ENCODE results near the gene HBE1.
"Not testable (repeated sequence)": the region's sequence is repeated elsewhere in the genome, so short reads cannot be mapped to it uniquely, and the experiment has no call there.

Gene HBE1

DNA sequence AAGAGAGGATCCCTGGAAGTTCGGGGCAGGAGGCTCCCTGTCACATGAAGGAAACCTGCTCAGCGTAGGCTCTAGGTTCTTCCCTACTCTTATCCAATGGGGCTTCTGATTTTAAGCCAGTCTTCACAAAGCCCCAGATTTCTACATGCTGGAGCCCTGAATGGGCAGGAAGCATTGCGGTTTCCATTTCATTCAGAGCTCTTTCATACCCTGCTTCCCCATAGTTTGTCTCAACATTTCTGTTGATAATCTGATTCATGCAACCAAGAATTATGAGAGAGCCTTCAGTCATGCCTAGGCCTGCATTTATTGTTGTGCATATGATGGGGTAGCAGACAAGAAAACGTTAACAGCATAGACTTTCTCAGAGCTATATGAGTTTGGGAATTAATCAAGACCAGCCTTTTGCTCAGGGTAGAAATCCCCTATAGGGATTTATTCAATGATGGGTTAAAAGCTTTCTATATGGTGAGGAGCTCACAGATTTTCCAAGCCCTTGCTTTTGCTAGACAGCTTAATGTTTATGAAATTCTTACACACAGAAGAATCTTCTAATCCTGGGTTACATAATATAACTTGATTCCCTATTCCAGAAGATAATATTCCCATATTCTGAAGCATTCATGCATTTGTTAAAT, 16.1 kb upstream of the HBE1 start:
- DNase-seq (ENCODE audit: low read depth in 2 of 2) = no peak

DNA sequence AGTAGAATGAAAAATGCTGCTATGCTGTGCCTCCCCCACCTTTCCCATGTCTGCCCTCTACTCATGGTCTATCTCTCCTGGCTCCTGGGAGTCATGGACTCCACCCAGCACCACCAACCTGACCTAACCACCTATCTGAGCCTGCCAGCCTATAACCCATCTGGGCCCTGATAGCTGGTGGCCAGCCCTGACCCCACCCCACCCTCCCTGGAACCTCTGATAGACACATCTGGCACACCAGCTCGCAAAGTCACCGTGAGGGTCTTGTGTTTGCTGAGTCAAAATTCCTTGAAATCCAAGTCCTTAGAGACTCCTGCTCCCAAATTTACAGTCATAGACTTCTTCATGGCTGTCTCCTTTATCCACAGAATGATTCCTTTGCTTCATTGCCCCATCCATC, 14.9 kb upstream of the HBE1 start:
- no peak for DNase-seq (ENCODE audit: low read depth in 2 of 2)

DNA sequence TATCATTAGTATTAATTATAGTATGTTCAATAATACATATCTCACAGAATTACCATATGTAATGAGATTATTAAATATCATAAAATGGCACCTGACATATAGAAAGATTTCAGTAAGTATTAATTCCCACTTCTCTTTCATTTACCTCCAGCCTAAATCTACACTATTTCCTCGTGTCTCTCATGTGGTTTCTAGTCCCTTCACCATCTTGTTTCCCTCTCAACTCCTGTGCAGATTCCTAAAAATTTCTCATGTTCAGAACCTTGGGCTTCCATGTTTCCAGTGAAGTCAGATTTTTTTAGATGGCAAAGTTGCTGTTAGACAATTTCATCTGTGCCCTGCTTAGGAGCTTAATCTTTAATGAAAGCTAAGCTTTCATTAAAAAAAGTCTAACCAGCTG, 14.1 kb upstream of the HBE1 start:
- DNase-seq (ENCODE audit: low read depth in 2 of 2) = no peak

DNA sequence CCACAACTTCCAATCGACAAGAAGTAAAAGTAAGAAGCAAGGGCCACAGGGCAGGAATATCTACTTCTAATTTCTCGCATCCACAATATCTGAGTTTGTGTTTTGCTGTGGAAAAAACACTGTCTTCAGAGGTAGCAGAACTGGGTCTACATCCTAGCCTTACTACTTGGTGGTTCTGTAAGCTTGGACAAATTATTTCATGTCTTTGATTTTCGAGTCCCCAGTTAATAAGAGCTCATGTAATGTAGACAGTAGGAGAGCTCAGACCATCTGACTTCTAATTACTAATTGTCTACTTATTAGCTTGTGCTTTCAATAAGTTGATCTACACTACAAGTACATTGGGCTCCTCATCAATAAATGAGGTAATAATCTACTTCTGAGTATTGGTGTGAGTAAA, 13.3 kb upstream of the HBE1 start:
- no peak for DNase-seq (ENCODE audit: low read depth in 2 of 2)

DNA sequence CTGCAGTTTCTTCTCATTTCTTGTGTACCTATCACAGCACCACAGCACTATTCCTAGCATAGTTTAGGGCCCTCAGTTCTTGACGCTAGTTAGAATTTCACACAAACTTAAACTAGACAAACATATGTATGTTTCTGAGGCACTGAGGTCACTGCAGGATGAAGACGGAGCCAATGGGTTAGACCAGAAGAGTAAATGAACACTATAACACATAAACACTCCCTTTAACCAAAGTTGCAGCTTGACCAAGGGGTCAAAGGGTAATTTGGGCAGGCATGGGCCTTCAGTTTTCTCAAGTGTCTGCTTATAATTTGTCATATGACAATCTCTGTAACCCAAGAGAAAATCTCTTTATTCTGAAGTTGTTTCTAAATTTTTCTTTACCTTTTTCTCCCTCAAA, 12.9 kb upstream of the HBE1 start:
- DNase-seq (ENCODE audit: low read depth in 2 of 2) = no peak

DNA sequence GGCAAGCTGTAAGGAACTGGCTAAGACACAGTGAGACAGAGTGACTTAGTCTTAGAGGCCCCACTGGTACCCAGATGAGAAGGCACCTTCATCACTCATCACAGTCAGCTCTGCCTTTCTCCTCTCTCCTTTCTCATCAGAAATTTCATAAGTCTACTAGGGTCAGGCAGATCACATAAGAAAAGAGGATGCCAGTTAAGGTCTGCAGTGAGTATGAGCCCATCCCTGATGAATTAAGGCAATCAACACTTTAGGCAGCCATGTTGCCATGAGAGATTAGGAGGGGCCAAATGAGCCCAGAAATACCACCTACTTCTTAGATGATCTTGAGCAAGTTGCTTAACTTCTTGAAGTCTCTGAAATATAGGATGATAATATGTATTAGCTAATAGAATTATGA, 11.9 kb upstream of the HBE1 start:
- no peak for DNase-seq (ENCODE audit: low read depth in 2 of 2)

DNA sequence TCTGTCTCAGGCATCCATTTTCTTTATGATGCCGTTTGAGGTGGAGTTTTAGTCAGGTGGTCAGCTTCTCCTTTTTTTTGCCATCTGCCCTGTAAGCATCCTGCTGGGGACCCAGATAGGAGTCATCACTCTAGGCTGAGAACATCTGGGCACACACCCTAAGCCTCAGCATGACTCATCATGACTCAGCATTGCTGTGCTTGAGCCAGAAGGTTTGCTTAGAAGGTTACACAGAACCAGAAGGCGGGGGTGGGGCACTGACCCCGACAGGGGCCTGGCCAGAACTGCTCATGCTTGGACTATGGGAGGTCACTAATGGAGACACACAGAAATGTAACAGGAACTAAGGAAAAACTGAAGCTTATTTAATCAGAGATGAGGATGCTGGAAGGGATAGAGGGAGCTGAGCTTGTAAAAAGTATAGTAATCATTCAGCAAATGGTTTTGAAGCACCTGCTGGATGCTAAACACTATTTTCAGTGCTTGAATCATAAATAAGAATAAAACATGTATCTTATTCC, 10.9 kb upstream of the HBE1 start:
- DNase-seq (ENCODE audit: low read depth in 2 of 2) = no peak

DNA sequence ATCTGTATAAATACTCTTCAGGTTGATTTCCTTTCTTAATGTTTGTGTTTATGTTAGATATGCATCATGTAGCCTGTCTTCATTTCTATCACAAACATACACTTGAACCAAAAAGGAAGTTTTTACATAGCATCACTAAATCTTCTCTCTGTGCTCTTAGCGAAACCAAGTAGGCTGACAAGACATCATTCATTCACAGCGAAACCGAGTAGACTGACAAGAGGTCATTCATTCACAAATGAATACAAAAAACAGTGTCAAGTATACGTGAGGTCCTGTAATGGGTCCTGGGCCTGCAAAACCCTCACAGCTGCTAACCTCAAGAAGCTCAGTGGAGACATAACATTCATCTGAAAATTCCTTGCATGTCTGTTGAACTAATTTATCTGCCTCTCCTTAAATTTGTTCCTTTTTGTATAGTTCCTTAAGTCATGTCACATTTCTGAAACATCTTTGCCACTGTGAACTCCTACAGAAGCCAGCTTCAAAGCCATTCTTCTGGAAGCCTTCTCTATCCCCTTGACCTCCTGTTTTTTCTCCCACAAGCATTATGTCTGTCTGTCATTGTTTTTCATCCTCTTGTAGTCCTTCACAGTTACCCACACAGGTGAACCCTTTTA, 9.8 kb upstream of the HBE1 start:
- no peak for DNase-seq (ENCODE audit: low read depth in 2 of 2)

DNA sequence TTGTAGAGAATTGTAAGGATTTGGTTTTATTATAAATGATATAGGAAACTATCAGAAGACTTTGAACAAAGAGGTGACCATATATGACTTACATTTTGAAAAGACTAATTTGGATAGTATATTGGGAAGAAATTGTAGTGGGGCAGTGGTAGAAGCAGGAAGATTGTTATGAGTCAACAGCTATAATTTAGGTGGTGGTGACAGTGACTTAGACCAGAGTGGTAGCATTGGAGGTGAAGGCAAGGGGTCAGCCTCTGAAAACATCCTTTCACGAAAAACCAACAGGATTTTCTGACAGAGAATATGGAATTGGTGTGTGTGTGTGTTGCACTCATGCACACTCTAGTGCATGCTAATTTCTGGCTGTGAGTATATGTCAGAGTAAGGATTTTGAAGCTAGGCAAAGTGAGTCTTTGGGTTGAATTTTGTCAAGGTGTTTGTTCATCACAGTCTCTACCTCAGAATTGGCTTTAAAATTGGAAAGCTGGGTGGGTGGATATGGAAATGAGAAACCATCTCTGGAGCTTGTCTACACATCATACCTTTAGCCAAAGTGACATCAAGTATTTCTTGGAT, 8.2 kb upstream of the HBE1 start:
- no peak for DNase-seq (ENCODE audit: low read depth in 2 of 2)

DNA sequence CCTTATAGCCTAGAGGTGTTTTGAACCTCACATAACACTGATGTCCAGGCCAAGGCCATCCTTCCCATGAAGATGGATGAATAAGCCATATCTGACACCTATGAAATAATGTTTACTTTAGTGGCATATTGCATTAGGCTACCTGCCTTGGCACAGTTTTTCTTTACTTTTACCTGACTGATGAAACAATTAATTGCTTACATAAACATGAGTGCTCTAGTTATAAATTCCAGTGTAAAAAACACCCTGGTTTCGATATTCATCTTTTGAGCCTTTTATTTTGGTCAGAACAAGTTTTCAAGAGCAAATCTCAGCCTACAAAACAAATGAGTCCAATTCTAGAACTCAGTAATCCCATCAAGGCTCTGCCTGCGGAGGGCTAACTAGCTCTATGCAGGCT, 7.0 kb upstream of the HBE1 start:
- DNase-seq (ENCODE audit: low read depth in 2 of 2) = no peak

DNA sequence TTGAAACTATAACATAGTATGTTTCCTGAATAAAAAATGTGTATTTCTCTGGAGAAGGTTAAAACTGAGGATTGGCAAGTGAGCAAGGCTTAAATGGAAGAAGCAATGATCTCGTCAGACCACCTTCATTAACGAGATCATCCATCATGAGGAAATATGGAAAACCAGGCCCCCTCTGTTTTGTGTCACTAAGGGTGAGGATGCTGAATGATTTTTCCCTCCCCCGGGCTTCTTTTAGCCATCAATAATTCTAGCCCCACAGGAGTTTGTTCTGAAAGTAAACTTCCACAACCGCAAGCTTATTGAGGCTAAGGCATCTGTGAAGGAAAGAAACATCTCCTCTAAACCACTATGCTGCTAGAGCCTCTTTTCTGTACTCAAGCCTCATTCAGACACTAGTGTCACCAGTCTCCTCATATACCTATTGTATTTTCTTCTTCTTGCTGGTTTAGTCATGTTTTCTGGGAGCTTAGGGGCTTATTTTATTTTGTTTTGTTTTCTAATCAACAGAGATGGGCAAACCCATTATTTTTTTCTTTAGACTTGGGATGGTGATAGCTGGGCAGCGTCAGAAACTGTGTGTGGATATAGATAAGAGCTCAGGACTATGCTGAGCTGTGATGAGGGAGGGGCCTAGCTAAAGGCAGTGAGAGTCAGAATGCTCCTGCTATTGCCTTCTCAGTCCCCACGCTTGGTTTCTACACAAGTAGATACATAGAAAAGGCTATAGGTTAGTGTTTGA, 5.8 kb upstream of the HBE1 start:
- DNase-seq (ENCODE audit: low read depth in 2 of 2) = no peak

DNA sequence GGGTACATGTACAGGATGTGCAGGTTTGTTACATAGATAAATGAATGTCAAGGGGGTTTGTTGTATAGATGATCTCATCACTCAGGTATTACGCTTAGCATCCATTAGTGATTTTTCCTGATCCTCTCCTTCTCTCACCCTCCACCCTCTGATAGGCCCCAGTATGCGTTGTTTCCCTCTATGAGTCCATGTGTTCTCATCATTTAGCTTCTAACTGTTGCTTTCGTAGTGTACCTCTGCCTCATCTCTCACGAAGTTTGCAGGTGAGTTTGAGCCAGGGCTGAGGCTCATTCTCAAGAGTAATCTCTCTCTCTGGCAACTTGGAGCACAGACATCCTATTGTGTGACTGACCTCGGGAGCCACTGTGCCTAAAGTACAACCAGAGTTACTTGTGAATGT, 4.7 kb upstream of the HBE1 start:
- no peak for DNase-seq (ENCODE audit: low read depth in 2 of 2)

DNA sequence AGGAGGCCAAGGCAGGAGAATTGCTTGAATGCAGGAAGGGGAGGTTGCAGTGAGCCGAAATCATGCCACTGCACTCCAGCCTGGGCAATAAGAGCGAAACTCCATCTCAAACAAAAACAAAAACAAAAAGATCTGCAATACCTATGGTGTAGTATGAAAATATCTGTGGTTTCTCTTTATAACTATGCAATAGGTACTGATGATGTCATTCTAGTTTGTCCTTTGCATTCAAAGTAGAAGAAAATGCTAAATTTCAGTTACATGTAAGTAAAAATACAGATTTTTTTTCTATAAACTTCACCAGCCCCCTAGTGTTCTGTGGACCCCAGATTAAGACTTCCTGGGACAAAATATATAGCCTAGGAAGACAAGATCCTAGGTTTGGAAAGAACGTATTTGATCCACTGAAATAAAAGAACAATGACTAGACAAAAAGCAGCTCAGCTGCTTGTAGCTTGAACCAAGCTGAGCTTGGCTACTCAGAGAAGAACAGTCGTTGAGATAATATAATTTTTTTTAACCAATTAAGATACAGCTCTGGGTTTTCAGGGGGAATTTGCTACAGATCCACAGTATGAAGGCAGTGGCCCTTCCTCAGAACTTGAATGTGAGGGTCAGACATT, 2.8 kb upstream of the HBE1 start:
- no peak for DNase-seq (ENCODE audit: low read depth in 2 of 2)

DNA sequence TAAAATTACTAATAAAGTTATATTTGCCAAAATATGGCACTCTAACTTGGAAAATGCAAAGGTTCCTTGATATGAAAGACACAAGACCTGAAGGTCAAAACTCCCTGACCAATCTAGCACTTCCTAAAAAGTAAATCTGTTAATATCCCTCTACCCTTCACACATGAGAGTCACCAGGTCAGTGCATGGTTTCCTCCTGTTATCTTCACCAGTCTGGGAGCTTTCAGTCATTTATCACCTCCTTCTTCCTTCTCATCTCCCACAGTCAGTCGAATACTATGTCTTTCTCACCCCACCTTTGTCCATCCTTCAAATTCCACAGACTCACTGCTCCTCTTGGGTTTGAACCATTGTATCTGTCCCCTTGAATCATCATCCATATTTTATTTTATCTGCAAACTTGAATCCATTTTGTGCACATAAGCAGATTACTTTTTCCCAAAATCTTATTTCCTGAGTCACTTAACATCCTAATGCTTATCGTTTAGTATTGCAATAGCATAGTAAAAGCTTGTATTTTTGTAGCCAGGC, 2.6 kb downstream of the HBE1 start:
- DNase-seq (ENCODE audit: low read depth in 2 of 2) = no peak

DNA sequence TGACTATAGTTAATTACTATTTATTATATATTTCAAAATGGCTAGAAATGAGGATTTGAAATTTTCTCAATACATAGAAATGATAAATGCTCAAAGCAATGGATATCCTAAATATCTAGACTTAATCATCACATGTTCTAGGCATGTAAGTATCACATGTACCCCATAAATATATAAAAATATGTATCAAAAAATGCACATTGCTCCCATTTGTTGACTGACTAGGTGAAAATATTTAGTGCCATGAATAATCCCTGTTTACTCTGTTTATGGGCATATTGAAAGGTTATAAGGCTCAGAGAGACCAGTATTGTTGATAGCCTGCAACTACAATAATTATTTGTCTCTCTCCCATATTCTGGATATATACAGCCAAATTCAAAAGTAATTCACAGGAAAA, 3.1 kb downstream of the HBE1 start:
- no peak for DNase-seq (ENCODE audit: low read depth in 2 of 2)

DNA sequence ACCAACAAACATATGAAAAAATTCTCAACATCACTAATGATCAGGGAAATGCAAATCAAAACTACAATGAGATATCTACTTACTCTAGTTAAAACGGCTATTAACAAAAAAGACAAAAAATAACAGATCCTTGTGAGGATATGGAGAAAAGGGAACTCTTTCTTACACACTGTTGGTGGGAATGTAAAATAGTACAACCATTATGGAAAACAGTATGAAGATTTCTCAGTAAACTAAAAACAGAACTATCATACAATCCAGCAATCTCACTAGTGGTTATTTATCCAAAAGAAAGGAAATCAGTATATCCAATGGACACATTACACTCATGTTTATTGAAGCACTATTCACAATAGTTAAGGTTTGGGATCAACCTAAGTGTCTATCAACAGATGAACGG, 3.9 kb downstream of the HBE1 start:
- DNase-seq (ENCODE audit: low read depth in 2 of 2) = no peak

DNA sequence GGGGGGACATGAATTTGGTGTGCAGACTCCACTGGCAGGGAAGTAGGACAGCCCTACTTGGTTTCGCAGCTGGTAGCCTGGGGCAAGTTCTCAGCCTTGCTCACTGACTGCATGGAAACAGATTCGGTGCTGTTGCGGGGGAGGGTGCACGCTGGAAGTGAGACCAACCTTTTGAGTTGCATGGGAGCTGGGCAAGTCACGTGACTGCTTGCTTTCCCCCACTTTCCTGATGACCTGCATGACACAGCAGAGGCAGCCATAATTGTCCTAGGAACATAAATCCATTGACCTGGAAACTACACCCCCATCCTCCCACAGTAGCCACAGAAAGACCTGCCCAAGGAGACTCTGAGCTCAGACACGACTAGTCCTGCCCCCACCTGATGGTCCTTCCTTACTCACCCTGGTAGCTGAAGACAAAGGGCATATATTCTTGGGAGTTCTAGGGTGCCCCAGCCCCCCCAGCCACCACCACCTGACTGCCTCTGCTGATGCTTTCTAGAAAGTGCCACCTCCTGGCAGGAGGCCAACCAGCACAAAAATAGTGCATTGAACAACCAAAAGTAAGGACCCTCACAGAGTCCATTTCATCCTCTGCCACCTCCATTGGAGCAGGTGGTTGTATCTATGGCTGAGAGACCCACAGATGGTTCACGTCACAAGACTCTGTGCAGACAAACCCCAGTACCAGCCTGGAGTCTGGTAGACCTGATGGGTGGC, 11.0 kb downstream of the HBE1 start:
- no peak for DNase-seq (ENCODE audit: low read depth in 2 of 2)

DNA sequence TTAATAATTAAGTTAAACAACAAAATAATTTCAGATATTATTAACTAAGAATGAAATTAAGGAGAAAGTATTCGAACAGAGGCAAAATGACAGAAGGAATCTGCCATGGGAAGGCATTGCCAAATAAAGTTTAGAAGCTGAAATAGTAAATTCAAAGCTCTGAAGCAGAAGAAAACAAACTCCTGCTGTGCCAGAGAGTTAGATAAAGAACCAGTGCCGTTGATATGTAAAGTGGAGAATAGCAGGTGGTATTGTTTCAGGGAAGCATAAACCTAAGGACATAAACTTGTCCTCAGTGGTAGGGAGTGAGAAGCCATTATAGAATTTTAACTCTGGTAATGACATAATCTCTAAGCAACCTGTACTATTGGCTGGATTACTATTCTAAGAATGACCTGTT, 12.4 kb downstream of the HBE1 start:
- DNase-seq (ENCODE audit: low read depth in 2 of 2) = no peak

DNA sequence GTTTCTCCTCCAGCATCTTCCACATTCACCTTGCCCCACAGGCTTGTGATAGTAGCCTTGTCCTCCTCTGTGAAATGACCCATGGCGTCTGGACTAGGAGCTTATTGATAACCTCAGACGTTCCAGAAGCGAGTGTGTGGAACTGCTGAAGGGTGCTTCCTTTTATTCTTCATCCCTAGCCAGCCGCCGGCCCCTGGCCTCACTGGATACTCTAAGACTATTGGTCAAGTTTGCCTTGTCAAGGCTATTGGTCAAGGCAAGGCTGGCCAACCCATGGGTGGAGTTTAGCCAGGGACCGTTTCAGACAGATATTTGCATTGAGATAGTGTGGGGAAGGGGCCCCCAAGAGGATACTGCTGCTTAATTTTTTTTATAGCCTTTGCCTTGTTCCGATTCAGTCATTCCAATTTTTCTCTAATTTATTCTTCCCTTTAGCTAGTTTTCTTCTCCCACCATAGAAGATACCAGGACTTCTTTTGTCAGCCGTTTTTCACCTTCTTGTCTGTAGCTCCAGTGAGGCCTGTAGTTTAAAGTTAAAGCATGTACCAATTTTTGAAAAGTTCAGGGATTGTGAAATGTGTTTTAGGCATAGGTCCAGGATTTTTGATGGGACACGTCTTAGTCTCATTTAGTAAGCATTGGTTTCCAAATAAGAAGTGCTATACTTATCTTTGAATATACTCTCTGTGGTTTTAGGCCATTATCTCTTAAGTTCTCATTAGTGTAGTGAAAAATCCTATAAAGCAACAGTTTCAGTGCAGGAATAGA, 14.9 kb downstream of the HBE1 start, which contains the start of gene HBG2:
Gene HBG2 (minus strand): TSS at position 136 of the 768 bp plus-strand sequence. CDS start 53 bp downstream, at position 83.
- not testable (repeated sequence) for DNase-seq (ENCODE audit: low read depth in 2 of 2)

DNA sequence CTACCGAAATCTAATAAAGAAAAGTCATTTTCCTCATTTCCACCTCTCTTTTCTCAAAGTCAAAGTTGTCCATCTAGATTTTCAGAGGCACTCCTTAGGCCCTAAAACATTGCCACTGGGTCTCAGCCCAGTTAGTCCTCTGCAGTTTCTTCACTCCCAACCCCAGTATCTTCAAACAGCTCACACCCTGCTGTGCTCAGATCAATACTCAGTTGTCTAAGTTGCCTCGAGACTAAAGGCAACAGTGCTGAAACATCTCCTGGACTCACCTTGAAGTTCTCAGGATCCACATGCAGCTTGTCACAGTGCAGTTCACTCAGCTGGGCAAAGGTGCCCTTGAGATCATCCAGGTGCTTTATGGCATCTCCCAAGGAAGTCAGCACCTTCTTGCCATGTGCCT, 15.7 kb downstream of the HBE1 start:
- DNase-seq (ENCODE audit: low read depth in 2 of 2) = not testable (repeated sequence)

All from activated CD4-positive, alpha-beta T cell treated with anti-CD3 and anti-CD28 coated beads for 24 hours (primary cell).